Measurements from ENCODE around the gene OR1L4. TPM values are rescaled to one million over a fixed set of nuclear protein-coding genes. Genes with fewer than 3 reads are reported as not detected.

The OR1L4 gene
- total and polyA plus RNA-seq, 2 donors (not counting 1 experiment from before 2014, with no cell fraction given), result not detected

DNA sequence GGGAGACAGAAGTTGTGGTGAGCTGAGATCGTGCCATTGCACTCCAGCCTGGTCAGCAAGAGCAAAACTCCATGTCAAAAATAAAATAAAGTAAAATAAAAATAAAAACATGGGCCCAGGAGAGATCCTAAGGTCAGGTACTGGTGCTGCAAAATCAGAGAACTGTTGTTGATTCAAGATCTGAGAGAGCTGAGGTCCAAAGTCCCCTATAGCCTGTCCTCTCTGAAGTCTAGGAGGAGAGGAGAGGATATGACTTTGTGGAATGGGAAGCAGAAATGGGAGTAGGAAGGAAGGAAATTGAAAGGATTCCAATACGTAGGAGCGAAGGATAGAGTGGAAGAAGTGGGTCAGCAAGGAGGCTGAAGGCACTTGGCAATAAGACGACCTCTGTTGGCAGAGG, 4.6 kb upstream of the OR1L4 start:
- ATAC-seq (ENCODE audit: low read depth) (no peak), DNase-seq (no peak)
- peaks cover 3 to 7% (median 5%) of the 10 kb centered on the region in 3 donors for H3K9me3 ChIP-seq (ENCODE audit: control extremely low read depth in 1 of 3, control insufficient read depth in 2 of 3, insufficient read depth in 1 of 3, low read length in 2 of 3)
- no peak overlapping the region for H3K4me3 ChIP-seq (ENCODE audit: control extremely low read depth in 1 of 5, extremely low read depth in 1 of 5, insufficient read depth in 1 of 5, low read depth in 2 of 5, low read length in 4 of 5)
- no peaks in the 10 kb centered on the region for H3K27me3 ChIP-seq (replicated peaks in 1 of 4; ENCODE audit: control extremely low read depth in 1 of 4, control insufficient read depth in 3 of 4, insufficient read depth in 4 of 4, low read length in 3 of 4)
- H2AFZ ChIP-seq (ENCODE audit: insufficient read depth, low read depth, low read length, poor library complexity, severe bottlenecking), result no peak overlapping the region
- no peak overlapping the region for H3K4me2 ChIP-seq (replicated peaks; ENCODE audit: low read depth, low read length, poor library complexity, severe bottlenecking)
- 93% methylated on average over 2 of the region's 4 CpGs for WGBS (ENCODE audit: insufficient coverage)
- no peaks in the 10 kb centered on the region for H4K20me1 ChIP-seq (ENCODE audit: control insufficient read depth, insufficient read depth, low read length, poor library complexity, severe bottlenecking)
- no peak for TF ChIP-seq EZH2 (IDR thresholded peaks at IDR 0.05; ENCODE audit: borderline replicate concordance, insufficient read depth, low read depth, low read length, poor library complexity, severe bottlenecking)
- TF ChIP-seq, protein P1, sequence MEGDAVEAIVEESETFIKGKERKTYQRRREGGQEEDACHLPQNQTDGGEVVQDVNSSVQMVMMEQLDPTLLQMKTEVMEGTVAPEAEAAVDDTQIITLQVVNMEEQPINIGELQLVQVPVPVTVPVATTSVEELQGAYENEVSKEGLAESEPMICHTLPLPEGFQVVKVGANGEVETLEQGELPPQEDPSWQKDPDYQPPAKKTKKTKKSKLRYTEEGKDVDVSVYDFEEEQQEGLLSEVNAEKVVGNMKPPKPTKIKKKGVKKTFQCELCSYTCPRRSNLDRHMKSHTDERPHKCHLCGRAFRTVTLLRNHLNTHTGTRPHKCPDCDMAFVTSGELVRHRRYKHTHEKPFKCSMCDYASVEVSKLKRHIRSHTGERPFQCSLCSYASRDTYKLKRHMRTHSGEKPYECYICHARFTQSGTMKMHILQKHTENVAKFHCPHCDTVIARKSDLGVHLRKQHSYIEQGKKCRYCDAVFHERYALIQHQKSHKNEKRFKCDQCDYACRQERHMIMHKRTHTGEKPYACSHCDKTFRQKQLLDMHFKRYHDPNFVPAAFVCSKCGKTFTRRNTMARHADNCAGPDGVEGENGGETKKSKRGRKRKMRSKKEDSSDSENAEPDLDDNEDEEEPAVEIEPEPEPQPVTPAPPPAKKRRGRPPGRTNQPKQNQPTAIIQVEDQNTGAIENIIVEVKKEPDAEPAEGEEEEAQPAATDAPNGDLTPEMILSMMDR (IDR thresholded peaks at IDR 0.05), result no peak
- H3K79me2 ChIP-seq (ENCODE audit: control insufficient read depth, insufficient read depth, low read length), result no peaks in the 10 kb centered on the region
- no peak overlapping the region for H3K27ac ChIP-seq (ENCODE audit: low read length in 2 of 2)
- intact Hi-C loops (cut with micrococcal nuclease), result no loop called here
- no peak overlapping the region for H3K27ac Mint-ChIP-seq
- no peaks in the 10 kb centered on the region for H3K4me1 Mint-ChIP-seq
- no peaks in the 10 kb centered on the region for H3K36me3 ChIP-seq (replicated peaks in 1 of 2; ENCODE audit: control extremely low read depth in 1 of 2, control insufficient read depth in 1 of 2, extremely low read depth in 1 of 2, insufficient read depth in 2 of 2, low read length in 1 of 2)
- H3K9ac ChIP-seq (ENCODE audit: low read length), result no peak overlapping the region
- peaks cover 8% of the 10 kb centered on the region for H3K27me3 Mint-ChIP-seq
- ChIA-PET CTCF (interaction anchor here (0.6 to 1.1 kb wide), 2 partner anchors 14 to 324 kb away, joined by 3 to 4 read pairs; no protein-coding TSS in a partner anchor), POLR2A (no interaction called here)
- no peaks in the 10 kb centered on the region for H3K4me1 ChIP-seq (ENCODE audit: control insufficient read depth in 2 of 2, insufficient read depth in 2 of 2, low read length in 2 of 2)
- H3K9me3 Mint-ChIP-seq (ENCODE audit: insufficient read depth), result peaks cover 23% of the 10 kb centered on the region
- H3K4me3 Mint-ChIP-seq, result no peak overlapping the region

DNA sequence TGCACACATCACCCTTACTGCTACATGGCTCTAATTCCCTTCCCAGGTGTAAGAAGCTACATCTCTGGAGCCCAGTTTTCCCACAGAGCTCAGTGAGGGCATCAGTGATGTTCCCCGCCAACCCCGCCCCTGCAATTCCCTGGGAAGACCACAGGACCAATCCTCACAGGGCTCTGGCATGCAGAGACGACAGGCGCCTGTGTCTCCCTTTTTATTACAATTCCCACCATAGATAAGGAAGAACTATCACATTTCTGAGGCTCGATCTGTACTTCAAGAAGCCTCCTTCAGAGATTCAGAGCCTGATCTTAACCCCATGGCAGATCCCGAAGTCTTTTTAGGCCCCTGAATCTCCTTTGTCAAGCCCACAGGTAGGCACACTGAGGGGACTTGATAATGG, 18.2 kb downstream of the OR1L4 start, which contains the start of gene OR1L6:
Gene OR1L6, plus strand, starts transcription at position 301 of the 400 bp plus-strand sequence. CDS start 7,545 bp downstream, outside the sequence.
- Histone ChIP-seq H4K20me1 (ENCODE audit: control insufficient read depth, insufficient read depth, low read length, poor library complexity, severe bottlenecking) (no peaks in the 10 kb centered on the region), H3K4me3 (ENCODE audit: control extremely low read depth in 1 of 5, extremely low read depth in 1 of 5, insufficient read depth in 1 of 5, low read depth in 2 of 5, low read length in 4 of 5) (no peak within 1 kb of the TSS), H3K4me2 (replicated peaks; ENCODE audit: low read depth, low read length, poor library complexity, severe bottlenecking) (no peak within 1 kb of the TSS), H3K9ac (ENCODE audit: low read length) (no peak within 1 kb of the TSS), H3K9me3 (ENCODE audit: control extremely low read depth in 1 of 3, control insufficient read depth in 2 of 3, insufficient read depth in 1 of 3, low read length in 2 of 3) (peaks cover 0 to 5% (median 2%) of the 10 kb centered on the region in 3 donors), H3K27ac (ENCODE audit: low read length in 2 of 2) (no peak within 1 kb of the TSS), H3K79me2 (ENCODE audit: control insufficient read depth, insufficient read depth, low read length) (no peaks in the 10 kb centered on the region), H3K27me3 (replicated peaks in 1 of 4; ENCODE audit: control extremely low read depth in 1 of 4, control insufficient read depth in 3 of 4, insufficient read depth in 4 of 4, low read length in 3 of 4) (no peaks in the 10 kb centered on the region), H3K4me1 (ENCODE audit: control insufficient read depth in 2 of 2, insufficient read depth in 2 of 2, low read length in 2 of 2) (no peaks in the 10 kb centered on the region), H3K36me3 (replicated peaks in 1 of 2; ENCODE audit: control extremely low read depth in 1 of 2, control insufficient read depth in 1 of 2, extremely low read depth in 1 of 2, insufficient read depth in 2 of 2, low read length in 1 of 2) (no peaks in the 10 kb centered on the region), H2AFZ (ENCODE audit: insufficient read depth, low read depth, low read length, poor library complexity, severe bottlenecking) (no peak within 1 kb of the TSS)
- TF ChIP-seq, protein P1 (IDR thresholded peaks at IDR 0.05), result no peak
- TF ChIP-seq EZH2 (IDR thresholded peaks at IDR 0.05; ENCODE audit: borderline replicate concordance, insufficient read depth, low read depth, low read length, poor library complexity, severe bottlenecking), result no peak
- ATAC-seq (ENCODE audit: low read depth) (no peak), DNase-seq (no peak)
- Mint-ChIP-seq H3K27ac (no peak within 1 kb of the TSS), H3K4me1 (no peaks in the 10 kb centered on the region), H3K9me3 (ENCODE audit: insufficient read depth) (peaks cover 7% of the 10 kb centered on the region), H3K4me3 (no peak within 1 kb of the TSS), H3K27me3 (peaks cover 12% of the 10 kb centered on the region)
- WGBS (ENCODE audit: insufficient coverage), result 88% methylated on average over 6 of the region's 6 CpGs
- ChIA-PET CTCF (no interaction called here), POLR2A (no interaction called here)
- intact Hi-C loops (cut with micrococcal nuclease), result no loop called here

Data from B cell (primary cell).